HG03039 (cell line): ENCODE results near the gene NECAP2.

Source experiments
- ATAC-seq: cut with Tn5 transposase; IDR thresholded peaks from one replicate; pipeline ENCODE4 v1.9.1; 2021; ENCODE audit warnings: mild to moderate bottlenecking, moderate library complexity; ENCODE audit not compliant: unreplicated experiment

NECAP2 gene, protein sequence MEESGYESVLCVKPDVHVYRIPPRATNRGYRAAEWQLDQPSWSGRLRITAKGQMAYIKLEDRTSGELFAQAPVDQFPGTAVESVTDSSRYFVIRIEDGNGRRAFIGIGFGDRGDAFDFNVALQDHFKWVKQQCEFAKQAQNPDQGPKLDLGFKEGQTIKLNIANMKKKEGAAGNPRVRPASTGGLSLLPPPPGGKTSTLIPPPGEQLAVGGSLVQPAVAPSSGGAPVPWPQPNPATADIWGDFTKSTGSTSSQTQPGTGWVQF

GRCh38 chr1:16440470-16441281 lies at the start of gene NECAP2:
Gene NECAP2, plus strand, starts transcription at chr1:16440724. Its CDS starts 38 bp downstream, at chr1:16440762.
- peak; percentile 86 for ATAC-seq

GRCh38 chr1:16391411-16391810 lies 49.1 kb upstream of the NECAP2 start:
- no peak for ATAC-seq

GRCh38 chr1:16392740-16393569 lies 47.6 kb upstream of the NECAP2 start:
- no peak for ATAC-seq

- ATAC-seq, result no peak
Observed at GRCh38 chr1:16393570-16394521, 46.7 kb upstream of the NECAP2 start.

DNA sequence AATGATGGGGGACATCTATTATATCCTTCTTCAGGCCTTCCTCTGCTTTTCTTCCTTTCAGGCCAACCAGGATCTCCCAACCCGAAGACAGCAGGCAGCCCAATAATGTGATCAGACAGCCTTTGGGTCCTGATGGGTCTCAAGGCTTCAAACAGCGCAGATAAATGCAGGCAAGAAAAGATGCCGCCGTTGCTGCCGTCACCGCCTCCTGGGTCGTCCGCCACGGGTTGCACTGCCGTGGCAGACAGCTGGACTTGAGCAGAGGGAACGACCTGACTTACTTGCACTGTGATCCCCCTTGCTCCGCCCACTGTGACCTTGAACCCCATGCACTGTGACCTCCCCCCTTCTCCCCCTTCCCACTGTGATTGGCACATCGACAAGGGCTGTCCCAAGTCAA lies 45.5 kb upstream of the NECAP2 start:
- ATAC-seq, result no peak

GRCh38 chr1:16396591-16396990 lies 43.9 kb upstream of the NECAP2 start:
- no peak for ATAC-seq

- no peak for ATAC-seq
Observed at GRCh38 chr1:16397120-16397519, 43.4 kb upstream of the NECAP2 start.

GRCh38 chr1:16398371-16398953 lies 42.1 kb upstream of the NECAP2 start:
- ATAC-seq, result no peak

- no peak for ATAC-seq
Observed at GRCh38 chr1:16402742-16403141, 37.8 kb upstream of the NECAP2 start.

GRCh38 chr1:16405441-16405840 lies 35.1 kb upstream of the NECAP2 start:
- ATAC-seq, result no peak

- no peak for ATAC-seq
Observed at GRCh38 chr1:16406868-16407267, 33.7 kb upstream of the NECAP2 start.

- no peak for ATAC-seq
Observed at GRCh38 chr1:16409536-16410152, 30.9 kb upstream of the NECAP2 start.

DNA sequence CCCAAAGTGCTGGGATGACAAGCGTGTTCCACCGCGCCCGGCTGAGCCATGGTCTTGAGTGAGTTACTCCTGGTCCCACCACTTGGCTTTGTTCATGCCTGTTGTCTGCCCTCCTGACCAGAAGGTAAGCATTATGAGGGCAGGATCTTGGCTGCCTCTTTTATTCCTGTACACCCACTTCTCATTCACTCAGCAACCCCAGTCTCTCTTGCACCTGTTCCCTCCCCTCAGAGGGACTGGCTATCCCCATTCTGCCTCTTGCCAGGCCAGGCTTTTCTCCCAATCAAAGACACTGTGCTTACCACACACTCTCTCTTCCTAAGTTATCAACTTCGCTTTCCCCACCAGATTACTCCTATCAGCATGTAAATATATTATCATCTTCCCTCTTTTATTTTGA lies 29.7 kb upstream of the NECAP2 start:
- no peak for ATAC-seq

GRCh38 chr1:16413191-16413590 lies 27.3 kb upstream of the NECAP2 start:
- ATAC-seq, result no peak

DNA sequence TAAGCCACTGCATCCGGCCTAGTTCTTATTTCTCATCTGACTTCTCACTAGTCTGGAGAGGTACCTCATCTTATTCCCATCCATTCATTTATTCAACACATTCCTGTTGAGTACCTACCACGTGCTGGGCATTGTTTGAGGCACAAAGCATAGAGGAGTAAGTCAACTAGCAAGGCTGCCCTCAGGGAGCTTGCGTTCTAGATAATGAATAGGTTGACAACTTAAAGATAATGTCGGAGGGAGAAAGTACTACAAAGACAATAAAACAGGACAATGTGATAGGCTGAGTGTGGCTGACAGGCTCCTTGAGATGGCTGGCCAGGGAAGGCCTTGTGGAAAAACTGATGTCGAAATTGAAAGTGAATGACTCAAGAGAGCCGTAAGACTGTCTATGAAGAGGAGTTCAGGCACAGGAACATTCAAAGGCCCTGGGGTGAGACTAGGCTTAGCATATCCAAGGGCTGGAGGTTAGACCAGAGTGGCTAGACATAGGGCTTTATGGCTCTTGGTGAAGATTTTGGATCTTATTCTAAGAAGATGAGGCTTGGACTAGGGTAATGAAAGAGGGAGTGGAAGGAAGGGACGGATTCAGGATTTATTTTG lies 21.6 kb upstream of the NECAP2 start:
- ATAC-seq, result no peak

GRCh38 chr1:16420424-16421118 lies 20.0 kb upstream of the NECAP2 start:
- ATAC-seq, result no peak

- ATAC-seq, result no peak
Observed at GRCh38 chr1:16421201-16421600, 19.3 kb upstream of the NECAP2 start.

- no peak for ATAC-seq
Observed at GRCh38 chr1:16422041-16422440, 18.5 kb upstream of the NECAP2 start.
